Epithelial cell of proximal tubule (primary cell): ENCODE results near the gene TMEM52. TPM values are rescaled to one million over a fixed set of nuclear protein-coding genes. Genes with fewer than 3 reads are reported as not detected.
"Not testable (repeated sequence)": the region's sequence is repeated elsewhere in the genome, so short reads cannot be mapped to it uniquely, and the experiment has no call there.

Source experiments
- DNase-seq: peaks from one replicate; pipeline ENCODE4 v3.0.0-alpha.2; 2011; ENCODE audit warnings: low read depth
- H3K4me3 ChIP-seq: 2 replicates; pipeline ENCODE4 v1.5.1; 2011; ENCODE audit warnings: low read depth, mild to moderate bottlenecking, low read length
- CTCF ChIP-seq: conservative IDR thresholded peaks from 2 replicates; pipeline ENCODE4 v1.5.1; 2012; ENCODE audit warnings: low read depth, mild to moderate bottlenecking, low read length
- total RNA-seq: library from RNA; depleted of rRNA; stranded (reverse); fragments of >200 nt; gene quantifications from 2 replicates; pipeline ENCODE4 v1.2.3, GENCODE V29; 2015

TMEM52 gene
- total RNA-seq, 1 donor from 2014 or later = 0.75 TPM

- DNase-seq = no peak
- H3K4me3 ChIP-seq = no peak overlapping the region
- TF ChIP-seq CTCF = no peak
Measured at GRCh38 chr1:1892763-1893120, 26.3 kb downstream of the TMEM52 start.

- TF ChIP-seq CTCF = no peak
- DNase-seq = no peak
Measured at GRCh38 chr1:1892079-1892762, 26.9 kb downstream of the TMEM52 start.

GRCh38 chr1:1891349-1892078 is 27.6 kb downstream of the TMEM52 start:
- TF ChIP-seq CTCF = no peak
- DNase-seq = no peak
- peak overlapping the region; percentile 88 for H3K4me3 ChIP-seq

More at GRCh38 chr1:1892079-1892762, 26.9 kb downstream of the TMEM52 start:
- peak overlapping the region; percentile 88 for H3K4me3 ChIP-seq

- peak within 1 kb of the TSS; percentile 88 for H3K4me3 ChIP-seq
- no peak for TF ChIP-seq CTCF
- DNase-seq = no peak
Measured at GRCh38 chr1:1890506-1891348, 28.4 kb downstream of the TMEM52 start, which contains the start of gene GNB1. Gene GNB1, minus strand, starts transcription at chr1:1891087. Its CDS starts 65,634 bp downstream, at chr1:1825453.

DNA sequence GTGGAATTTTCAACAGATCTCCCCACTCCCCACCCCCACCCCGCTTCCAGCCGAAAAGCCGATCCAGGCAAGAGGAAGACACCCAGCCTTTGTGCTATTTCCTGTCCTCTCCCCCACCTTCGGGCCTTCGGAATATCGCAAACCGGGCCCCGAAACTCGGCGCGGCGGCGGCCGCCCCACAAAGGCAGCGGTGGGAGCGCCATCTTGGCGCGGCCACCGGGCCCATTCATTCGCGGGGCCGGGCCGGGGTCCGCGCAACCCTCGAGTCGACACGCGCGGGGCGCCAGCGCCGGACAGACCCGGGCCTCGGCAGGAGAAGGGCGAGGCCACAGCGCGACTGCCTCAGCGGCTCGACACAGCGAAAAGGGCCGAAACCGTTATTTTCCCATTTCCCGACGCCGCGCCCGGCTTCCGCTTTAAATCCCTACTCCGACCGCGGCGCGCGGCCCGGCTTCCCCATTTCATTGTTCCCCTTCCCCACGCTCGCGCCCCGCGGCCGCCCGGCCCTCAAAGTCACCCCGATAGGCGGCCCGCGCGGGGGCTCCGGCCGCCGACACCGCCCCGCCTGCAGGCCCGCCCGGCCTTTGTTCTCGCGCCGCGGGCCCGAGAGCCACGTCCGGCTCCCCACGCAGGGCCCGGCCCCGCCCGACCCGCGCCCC is 29.1 kb downstream of the TMEM52 start:
- no peak for DNase-seq
- no peak for TF ChIP-seq CTCF
- H3K4me3 ChIP-seq = peak overlapping the region; percentile 88

DNA sequence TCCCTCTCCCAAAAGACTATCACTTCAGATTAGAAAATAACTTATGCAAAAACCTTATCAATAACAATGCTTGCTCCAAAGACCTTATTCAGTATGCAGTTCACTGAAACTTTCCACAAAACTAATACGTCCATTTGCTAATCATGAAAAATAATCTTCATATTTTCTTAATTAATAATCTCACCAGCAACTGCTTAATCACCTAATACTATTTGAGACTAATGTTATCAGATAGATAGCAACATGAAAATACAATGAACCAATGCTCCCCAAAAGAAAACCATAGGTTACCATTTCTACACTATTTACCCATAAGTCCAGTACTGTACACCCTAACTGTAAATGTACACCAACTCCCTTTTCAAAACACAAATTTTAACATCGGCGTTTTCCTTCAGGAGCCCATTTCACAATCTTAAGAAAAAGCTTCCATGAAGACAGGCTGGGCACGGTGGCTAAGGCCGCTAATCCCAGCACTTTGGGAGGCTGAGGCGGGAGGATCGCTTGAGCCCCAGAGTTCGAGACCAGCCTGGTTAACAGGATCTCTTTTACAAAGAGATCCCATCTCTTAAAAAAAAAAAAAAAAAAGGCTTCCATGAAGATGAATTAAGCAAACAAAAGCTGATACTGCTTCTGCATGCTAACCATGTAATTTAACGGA is 29.9 kb downstream of the TMEM52 start:
- H3K4me3 ChIP-seq = peak overlapping the region; percentile 88
- no peak for DNase-seq
- no peak for TF ChIP-seq CTCF

DNA sequence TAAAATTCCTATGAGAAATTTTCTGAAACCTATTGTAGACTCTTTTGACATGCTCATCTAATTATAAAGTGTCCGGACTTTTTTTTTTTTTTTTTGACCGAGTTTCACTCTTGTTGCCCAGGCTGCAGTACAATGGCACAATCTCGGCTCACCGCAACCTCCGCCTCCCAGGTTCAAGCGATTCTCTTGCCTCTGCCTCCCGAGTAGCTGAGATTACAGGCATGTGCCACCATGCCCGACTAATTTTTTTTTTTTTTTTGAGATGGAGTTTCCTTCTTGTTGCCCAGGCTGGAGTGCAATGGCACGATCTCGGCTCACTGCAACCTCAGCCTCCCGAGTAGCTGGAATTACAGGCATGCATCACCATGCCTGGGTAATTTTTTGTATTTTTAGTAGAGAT is 35.2 kb downstream of the TMEM52 start:
- DNase-seq, H3K4me3 ChIP-seq: not testable (repeated sequence)
